Hepatocyte (in vitro differentiated cells): ENCODE data around the gene GRIN2D.

Experiments
- EZH2phosphoT487 ChIP-seq: fragments of 200-600 bp; sonication (generic); IDR thresholded peaks from one replicate; pipeline ENCODE4 v1.6.1; 2018; ENCODE audit warnings: antibody characterized with exemption, mild to moderate bottlenecking, low read depth, moderate library complexity; ENCODE audit not compliant: unreplicated experiment, severe bottlenecking
- TF ChIP-seq, protein P1 (sequence below): fragments of 200-600 bp; sonication (generic); IDR thresholded peaks from 2 replicates; pipeline ENCODE4 v1.5.1; 2016; ENCODE audit warnings: antibody characterized with exemption, mild to moderate bottlenecking; ENCODE audit not compliant: poor library complexity

DNA sequence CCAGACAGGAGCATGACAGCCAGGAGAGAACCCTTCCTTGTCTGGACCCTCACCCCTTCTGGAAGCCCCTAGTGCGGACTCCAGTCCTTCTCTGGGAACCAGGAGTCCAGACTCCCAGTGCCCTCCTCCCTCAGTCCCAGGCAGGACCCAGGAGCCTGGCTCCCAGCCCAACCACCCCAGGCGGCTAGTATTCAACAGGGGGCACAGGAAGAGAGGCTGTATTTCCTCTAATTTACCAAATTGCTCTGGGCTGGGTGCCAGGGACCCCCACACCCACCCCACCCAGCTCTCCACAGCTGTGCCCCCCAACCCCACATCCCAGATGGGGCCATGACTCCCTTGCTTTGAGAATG lies 3.3 kb downstream of the GRIN2D start:
- TF ChIP-seq, protein P1, sequence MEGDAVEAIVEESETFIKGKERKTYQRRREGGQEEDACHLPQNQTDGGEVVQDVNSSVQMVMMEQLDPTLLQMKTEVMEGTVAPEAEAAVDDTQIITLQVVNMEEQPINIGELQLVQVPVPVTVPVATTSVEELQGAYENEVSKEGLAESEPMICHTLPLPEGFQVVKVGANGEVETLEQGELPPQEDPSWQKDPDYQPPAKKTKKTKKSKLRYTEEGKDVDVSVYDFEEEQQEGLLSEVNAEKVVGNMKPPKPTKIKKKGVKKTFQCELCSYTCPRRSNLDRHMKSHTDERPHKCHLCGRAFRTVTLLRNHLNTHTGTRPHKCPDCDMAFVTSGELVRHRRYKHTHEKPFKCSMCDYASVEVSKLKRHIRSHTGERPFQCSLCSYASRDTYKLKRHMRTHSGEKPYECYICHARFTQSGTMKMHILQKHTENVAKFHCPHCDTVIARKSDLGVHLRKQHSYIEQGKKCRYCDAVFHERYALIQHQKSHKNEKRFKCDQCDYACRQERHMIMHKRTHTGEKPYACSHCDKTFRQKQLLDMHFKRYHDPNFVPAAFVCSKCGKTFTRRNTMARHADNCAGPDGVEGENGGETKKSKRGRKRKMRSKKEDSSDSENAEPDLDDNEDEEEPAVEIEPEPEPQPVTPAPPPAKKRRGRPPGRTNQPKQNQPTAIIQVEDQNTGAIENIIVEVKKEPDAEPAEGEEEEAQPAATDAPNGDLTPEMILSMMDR, result no peak
- TF ChIP-seq EZH2phosphoT487, result no peak
